Tibial nerve (tissue), 4 donors: ENCODE measurements around the gene PRKAG2. TPM values are rescaled to one million over a fixed set of nuclear protein-coding genes. Genes with fewer than 3 reads are reported as not detected.

ENCODE experiments used
- DNase-seq, 2 donors: peaks; one replicate each; pipeline ENCODE4 v3.0.0-alpha.2; 2019; ENCODE audit warnings: low spot score in 2 of 2
- H3K27ac ChIP-seq, 4 donors: fragments of 200-600 bp; sonication (generic) in 3 of 4; one replicate each; pipeline ENCODE4 v1.5.1; 2017 to 2019; ENCODE audit warnings: mild to moderate bottlenecking in 1 of 4
- H3K27me3 ChIP-seq, 2 donors: fragments of 200-600 bp; sonication (generic) in 1 of 2; one replicate each; pipeline versions ENCODE4 v1.5.1 to v1.6.0; 2017 to 2019
- H3K36me3 ChIP-seq, 3 donors: fragments of 200-600 bp; sonication (generic); one replicate each; pipeline ENCODE4 v1.5.1; 2018 to 2019
- H3K4me1 ChIP-seq, 4 donors: fragments of 200-600 bp; sonication (generic) in 3 of 4; one replicate each; pipeline ENCODE4 v1.5.1; 2017 to 2019
- H3K4me3 ChIP-seq, 4 donors: fragments of 200-600 bp; sonication (generic) in 3 of 4; one replicate each; pipeline ENCODE4 v1.5.1; 2017 to 2019; ENCODE audit warnings: mild to moderate bottlenecking in 1 of 4, moderate library complexity in 1 of 4
- H3K9me3 ChIP-seq, 4 donors: fragments of 200-600 bp; sonication (generic) in 3 of 4; one replicate each; pipeline ENCODE4 v1.5.1; 2017 to 2019
- EP300 ChIP-seq, 2 donors: sonication (generic); formaldehyde crosslinking; IDR thresholded peaks; one replicate each; pipeline ENCODE4 v1.6.1; 2017; ENCODE audit warnings: antibody characterized with exemption in 2 of 2, mild to moderate bottlenecking in 1 of 2
- POLR2A ChIP-seq, 2 donors: fragments of 450-650 bp; IDR thresholded peaks; one replicate each; pipeline ENCODE4 v1.6.1; 2017; ENCODE audit warnings: antibody characterized with exemption in 2 of 2, mild to moderate bottlenecking in 2 of 2, moderate library complexity in 2 of 2
- WGBS, 2 donors: methylation state at CpG; one replicate each; pipeline ENCODE4 v1.1.5; 2018; 5-methylcytosine and 5-hydroxymethylcytosine counted together
- total RNA-seq, 4 donors: library from RNA; depleted of rRNA; stranded (reverse); fragments of >200 nt; gene quantifications; one replicate each; pipeline ENCODE4 v1.1.0, GENCODE V29; 2016
- TF ChIP-seq, protein P1 (sequence below), 5 experiments: fragments of 200-600 bp in 3 of 5; fragments of 450-650 bp in 2 of 5; sonication (generic) in 3 of 5; IDR thresholded peaks; one replicate each; pipeline ENCODE4 v1.5.1; 2016 to 2019; ENCODE audit warnings: antibody characterized with exemption in 5 of 5, mild to moderate bottlenecking in 3 of 5, moderate library complexity in 2 of 5

PRKAG2 gene
- total RNA-seq, 4 donors from 2014 or later = 24.5 to 82.6 (median 38.3) TPM

DNA sequence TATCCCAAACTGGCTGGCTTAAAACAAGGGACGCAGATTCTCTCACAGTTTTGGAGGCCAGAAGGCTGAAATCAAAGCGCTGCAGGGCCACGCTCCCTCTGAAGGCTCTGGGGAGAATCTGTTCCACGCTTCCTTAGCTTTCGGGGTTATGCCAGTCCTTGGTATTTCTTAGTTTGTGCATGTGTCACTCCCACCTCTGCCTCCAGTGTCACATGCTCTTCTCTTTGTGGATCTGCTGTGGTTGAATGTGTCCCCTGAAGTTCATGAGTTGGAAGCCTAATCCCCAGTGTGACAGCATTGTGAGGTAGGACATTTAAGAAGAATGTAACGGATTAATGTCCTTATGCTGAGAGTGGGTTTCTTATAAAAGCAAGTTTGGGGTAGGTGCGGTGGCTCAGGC, 327.8 kb downstream of the PRKAG2 start:
- H3K4me3 ChIP-seq = no peak overlapping the region

DNA sequence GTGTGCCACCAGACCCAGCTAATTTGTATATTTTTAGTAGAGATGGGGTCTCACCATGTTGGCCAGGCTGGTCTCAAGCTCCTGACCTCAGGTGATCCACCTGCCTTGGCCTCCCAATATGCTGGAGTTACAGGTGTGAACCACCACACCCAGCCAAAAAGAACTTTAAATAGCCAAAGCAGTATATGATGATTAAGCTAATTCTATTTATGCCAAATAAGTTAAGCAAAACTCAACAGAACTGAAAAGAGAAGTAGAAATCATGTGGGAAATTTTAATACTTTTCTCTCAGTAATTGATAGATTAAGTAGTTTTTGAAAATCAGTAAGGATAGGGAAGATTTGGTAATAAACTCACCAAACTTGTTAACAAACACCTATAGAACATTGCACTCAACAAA, 332.7 kb downstream of the PRKAG2 start:
- Histone ChIP-seq H3K9me3 (no peaks in the 10 kb centered on the region), H3K4me3 (no peak overlapping the region), H3K4me1 (peaks cover 0 to 2% (median 0%) of the 10 kb centered on the region in 4 donors), H3K36me3 (no peaks in the 10 kb centered on the region), H3K27ac (no peak overlapping the region), H3K27me3 (no peaks in the 10 kb centered on the region)
- DNase-seq = no peak
- TF ChIP-seq POLR2A (IDR thresholded peaks at IDR 0.05) (no peak), EP300 (IDR thresholded peaks at IDR 0.05) (no peak)
- TF ChIP-seq, protein P1, sequence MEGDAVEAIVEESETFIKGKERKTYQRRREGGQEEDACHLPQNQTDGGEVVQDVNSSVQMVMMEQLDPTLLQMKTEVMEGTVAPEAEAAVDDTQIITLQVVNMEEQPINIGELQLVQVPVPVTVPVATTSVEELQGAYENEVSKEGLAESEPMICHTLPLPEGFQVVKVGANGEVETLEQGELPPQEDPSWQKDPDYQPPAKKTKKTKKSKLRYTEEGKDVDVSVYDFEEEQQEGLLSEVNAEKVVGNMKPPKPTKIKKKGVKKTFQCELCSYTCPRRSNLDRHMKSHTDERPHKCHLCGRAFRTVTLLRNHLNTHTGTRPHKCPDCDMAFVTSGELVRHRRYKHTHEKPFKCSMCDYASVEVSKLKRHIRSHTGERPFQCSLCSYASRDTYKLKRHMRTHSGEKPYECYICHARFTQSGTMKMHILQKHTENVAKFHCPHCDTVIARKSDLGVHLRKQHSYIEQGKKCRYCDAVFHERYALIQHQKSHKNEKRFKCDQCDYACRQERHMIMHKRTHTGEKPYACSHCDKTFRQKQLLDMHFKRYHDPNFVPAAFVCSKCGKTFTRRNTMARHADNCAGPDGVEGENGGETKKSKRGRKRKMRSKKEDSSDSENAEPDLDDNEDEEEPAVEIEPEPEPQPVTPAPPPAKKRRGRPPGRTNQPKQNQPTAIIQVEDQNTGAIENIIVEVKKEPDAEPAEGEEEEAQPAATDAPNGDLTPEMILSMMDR (IDR thresholded peaks at IDR 0.05) = no peak

More for the DNA sequence above, 327.8 kb downstream of the PRKAG2 start:
- DNase-seq = no peak
- no peak overlapping the region for H3K27ac ChIP-seq
- H3K9me3 ChIP-seq = no peaks in the 10 kb centered on the region
- 90 to 95% methylated on average over 7 of the region's 7 CpGs for WGBS, 2 donors
- H3K4me1 ChIP-seq = no peaks in the 10 kb centered on the region
- TF ChIP-seq, protein P1 (IDR thresholded peaks at IDR 0.05) = no peak
- TF ChIP-seq POLR2A (IDR thresholded peaks at IDR 0.05) = no peak
- no peak for TF ChIP-seq EP300 (IDR thresholded peaks at IDR 0.05)
- H3K36me3 ChIP-seq = no peaks in the 10 kb centered on the region
- H3K27me3 ChIP-seq = no peaks in the 10 kb centered on the region

DNA sequence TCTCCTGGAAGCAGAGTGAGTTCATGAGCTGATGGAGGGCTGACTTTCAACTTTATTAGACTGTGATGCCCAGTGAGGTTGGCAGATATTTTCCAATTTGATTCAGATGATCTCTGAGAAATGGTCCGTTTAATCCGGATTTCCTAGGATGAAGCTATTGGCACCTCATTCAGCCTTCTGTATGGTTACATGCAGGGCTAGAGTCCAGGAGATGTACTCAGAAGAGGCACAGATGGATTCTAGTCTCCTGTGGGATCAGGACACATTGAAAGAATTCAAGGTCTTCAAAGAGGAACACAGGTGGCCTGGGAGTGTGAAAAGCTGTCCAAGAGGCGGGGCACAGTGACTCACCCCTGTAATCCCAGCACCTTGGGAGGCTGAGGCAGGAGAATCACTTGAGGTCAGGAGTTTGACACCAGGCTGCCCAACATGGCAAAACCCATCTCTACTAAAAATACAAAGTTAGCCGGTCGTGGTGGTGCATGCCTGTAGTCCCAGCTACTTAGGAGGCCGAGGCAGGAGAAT, 334.2 kb downstream of the PRKAG2 start:
- Histone ChIP-seq H3K27me3 (no peaks in the 10 kb centered on the region), H3K36me3 (no peaks in the 10 kb centered on the region), H3K9me3 (no peaks in the 10 kb centered on the region), H3K4me3 (no peak overlapping the region), H3K27ac (no peak overlapping the region), H3K4me1 (peaks cover 0 to 17% (median 5%) of the 10 kb centered on the region in 4 donors)
- TF ChIP-seq, protein P1 (IDR thresholded peaks at IDR 0.05) = no peak
- TF ChIP-seq POLR2A (IDR thresholded peaks at IDR 0.05) (no peak), EP300 (IDR thresholded peaks at IDR 0.05) (no peak)
- WGBS, 2 donors = 87 to 92% methylated on average over 6 of the region's 6 CpGs
- no peak for DNase-seq

DNA sequence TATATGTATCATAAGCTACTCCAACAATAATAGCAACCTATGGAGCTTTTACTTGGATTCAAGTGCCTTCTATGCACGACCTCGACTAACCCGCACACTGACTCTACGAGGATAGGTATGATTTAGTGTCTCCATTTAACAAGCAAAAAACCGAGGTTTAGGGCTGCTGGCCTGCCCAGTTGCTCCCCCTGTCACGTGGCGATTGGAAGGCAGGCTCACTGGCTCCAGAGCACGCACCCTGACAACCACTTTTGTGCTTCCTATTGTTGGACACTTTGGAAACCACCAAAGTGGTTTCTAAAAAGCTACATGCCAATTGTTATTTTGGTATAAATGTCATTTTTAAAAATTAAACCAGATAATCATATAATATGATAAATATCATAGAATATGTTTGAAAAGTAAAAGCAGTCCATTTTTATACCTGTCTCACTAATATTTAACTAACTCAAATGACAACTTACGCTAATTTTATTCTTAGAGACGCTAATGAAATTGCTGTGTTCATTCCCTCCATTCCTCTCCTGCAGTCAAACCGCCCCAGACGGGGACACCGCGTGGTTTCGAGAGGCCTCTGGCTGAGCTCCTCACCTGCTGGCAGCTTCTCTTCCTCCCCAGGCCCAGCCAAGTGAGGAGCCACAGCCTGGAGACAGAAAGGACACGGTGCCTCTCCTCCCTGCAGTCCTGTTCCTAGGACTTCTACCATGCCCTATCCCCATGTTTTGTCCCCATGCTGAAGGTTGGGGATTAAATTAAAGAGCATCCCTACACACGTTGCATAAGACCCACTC, 335.0 kb downstream of the PRKAG2 start:
- H3K27me3 ChIP-seq = no peaks in the 10 kb centered on the region
- TF ChIP-seq EP300 (IDR thresholded peaks at IDR 0.05) (no peak), POLR2A (IDR thresholded peaks at IDR 0.05) (no peak)
- TF ChIP-seq, protein P1 (IDR thresholded peaks at IDR 0.05) = no peak
- peaks cover 0 to 22% (median 5%) of the 10 kb centered on the region in 4 donors for H3K4me1 ChIP-seq
- WGBS, 2 donors = 83 to 90% methylated on average over 17 of the region's 17 CpGs
- no peak for DNase-seq
- H3K27ac ChIP-seq = no peak overlapping the region
- no peak overlapping the region for H3K4me3 ChIP-seq
- no peaks in the 10 kb centered on the region for H3K36me3 ChIP-seq
- H3K9me3 ChIP-seq = no peaks in the 10 kb centered on the region

DNA sequence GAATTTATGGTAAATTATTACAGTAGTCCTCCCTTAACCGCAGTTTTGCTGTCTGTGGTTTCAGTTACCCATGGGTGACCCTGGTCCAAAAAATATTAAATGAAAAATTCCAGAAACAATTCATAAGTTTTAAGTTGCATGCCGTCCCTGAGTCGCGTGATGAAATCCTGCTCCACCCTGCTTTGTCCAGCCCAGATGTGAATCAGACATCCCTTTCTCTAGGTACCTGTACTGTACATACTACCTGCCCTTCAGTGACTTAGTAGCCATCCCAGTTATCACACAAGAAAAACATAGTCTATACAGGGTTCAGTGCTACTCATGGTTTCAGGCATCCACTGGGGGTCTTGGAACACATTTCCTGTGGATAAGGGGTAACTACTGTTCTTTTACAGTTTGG, 336.8 kb downstream of the PRKAG2 start:
- no peak overlapping the region for H3K27ac ChIP-seq
- DNase-seq = no peak
- no peaks in the 10 kb centered on the region for H3K36me3 ChIP-seq
- no peaks in the 10 kb centered on the region for H3K27me3 ChIP-seq
- H3K9me3 ChIP-seq = no peaks in the 10 kb centered on the region
- 95 to 97% methylated on average over 4 of the region's 4 CpGs for WGBS, 2 donors
- TF ChIP-seq EP300 (IDR thresholded peaks at IDR 0.05) (no peak), POLR2A (IDR thresholded peaks at IDR 0.05) (no peak)
- TF ChIP-seq, protein P1 (IDR thresholded peaks at IDR 0.05) = no peak
- peaks cover 0 to 22% (median 5%) of the 10 kb centered on the region in 4 donors for H3K4me1 ChIP-seq
- H3K4me3 ChIP-seq = no peak overlapping the region
